ENCODE measurements around the gene CDC42BPG. TPM values are rescaled to one million over a fixed set of nuclear protein-coding genes. Genes with fewer than 3 reads are reported as not detected.

The CDC42BPG gene
- total and polyA plus RNA-seq, 3 donors from 2014 or later = 5.3 to 9.2 (median 7.6) TPM

DNA sequence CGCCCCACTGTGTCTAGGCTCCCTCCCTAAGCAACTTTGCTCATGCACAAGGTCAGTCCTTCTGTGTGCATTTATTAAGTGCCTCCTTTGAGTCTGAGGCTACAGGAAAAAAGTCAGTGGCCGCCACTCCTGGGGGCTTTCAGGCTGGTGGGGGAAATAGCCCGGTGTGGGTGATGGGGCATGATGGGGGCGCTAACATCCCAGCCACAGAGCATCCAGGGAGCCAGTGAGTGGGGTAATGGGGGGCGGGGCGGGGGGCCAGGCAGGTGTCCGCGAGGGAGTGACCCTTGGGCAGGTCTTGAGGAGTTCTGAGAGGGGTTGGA is 43.9 kb upstream of the CDC42BPG start:
- DNase-seq = no peak
- Histone ChIP-seq H3K27me3 (no peaks in the 10 kb centered on the region), H3K27ac (no peak overlapping the region), H3K4me3 (peak overlapping the region in 1 of 2 donors; percentile 40), H3K4me1 (peaks cover 8% of the 10 kb centered on the region), H3K9me3 (no peaks in the 10 kb centered on the region), H3K36me3 (ENCODE audit: low read depth, missing control alignments) (no peaks in the 10 kb centered on the region)
- 50 to 55% methylated on average over 8 of the region's 8 CpGs for WGBS, 2 donors
- intact Hi-C loops (cut with DNase I; ENCODE audit: low total_unique reads) = no loop called here
- TF ChIP-seq, protein P1, sequence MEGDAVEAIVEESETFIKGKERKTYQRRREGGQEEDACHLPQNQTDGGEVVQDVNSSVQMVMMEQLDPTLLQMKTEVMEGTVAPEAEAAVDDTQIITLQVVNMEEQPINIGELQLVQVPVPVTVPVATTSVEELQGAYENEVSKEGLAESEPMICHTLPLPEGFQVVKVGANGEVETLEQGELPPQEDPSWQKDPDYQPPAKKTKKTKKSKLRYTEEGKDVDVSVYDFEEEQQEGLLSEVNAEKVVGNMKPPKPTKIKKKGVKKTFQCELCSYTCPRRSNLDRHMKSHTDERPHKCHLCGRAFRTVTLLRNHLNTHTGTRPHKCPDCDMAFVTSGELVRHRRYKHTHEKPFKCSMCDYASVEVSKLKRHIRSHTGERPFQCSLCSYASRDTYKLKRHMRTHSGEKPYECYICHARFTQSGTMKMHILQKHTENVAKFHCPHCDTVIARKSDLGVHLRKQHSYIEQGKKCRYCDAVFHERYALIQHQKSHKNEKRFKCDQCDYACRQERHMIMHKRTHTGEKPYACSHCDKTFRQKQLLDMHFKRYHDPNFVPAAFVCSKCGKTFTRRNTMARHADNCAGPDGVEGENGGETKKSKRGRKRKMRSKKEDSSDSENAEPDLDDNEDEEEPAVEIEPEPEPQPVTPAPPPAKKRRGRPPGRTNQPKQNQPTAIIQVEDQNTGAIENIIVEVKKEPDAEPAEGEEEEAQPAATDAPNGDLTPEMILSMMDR (IDR thresholded peaks at IDR 0.05) = no peak
- TF ChIP-seq POLR2A (IDR thresholded peaks at IDR 0.05) = no peak

DNA sequence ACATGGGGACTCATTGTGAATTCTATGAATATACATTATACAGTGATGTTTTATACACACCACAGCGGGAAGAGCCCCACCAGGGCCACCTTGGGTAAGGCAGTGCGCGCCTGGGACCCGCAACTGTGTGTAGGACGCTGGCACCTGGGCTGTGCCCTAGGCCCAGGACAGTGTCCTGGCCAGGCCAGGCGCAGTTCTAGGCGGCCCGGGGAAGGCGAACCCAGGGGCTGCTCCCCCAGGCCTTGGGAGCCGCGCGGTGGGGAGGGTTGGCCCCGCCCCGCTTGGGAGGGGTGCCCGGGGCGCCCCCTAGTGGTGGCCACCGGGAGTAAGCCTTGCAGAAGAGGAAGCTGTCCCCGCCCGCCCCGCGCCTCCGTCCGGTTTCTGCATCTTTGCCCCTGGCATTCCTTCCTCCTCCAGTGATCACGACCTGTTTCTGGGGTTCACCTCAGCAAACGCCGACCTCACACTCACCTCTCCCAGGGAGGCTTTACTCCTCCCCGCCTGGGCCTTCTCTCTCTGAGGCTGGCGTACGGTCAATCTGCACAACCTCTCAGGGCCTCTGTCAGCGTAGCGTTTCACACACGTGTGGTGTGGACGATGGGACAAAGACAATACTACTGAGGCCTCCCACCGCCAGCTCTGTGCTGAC is 43.4 kb upstream of the CDC42BPG start:
- DNase-seq = peak; percentile 87
- intact Hi-C loops (cut with DNase I; ENCODE audit: low total_unique reads) = no loop called here
- H3K27me3 ChIP-seq = no peaks in the 10 kb centered on the region
- TF ChIP-seq, protein P1 (IDR thresholded peaks at IDR 0.05) = peak; percentile 96 to 97 (median 96)
- TF ChIP-seq POLR2A (IDR thresholded peaks at IDR 0.05) = no peak
- H3K36me3 ChIP-seq (ENCODE audit: low read depth, missing control alignments) = no peaks in the 10 kb centered on the region
- peak overlapping the region in 1 of 2 donors; percentile 55 for H3K27ac ChIP-seq
- H3K4me3 ChIP-seq = peak overlapping the region in 1 of 2 donors; percentile 40
- WGBS, 2 donors = 9% methylated on average over 8 to 32 of the region's 34 CpGs
- no peaks in the 10 kb centered on the region for H3K9me3 ChIP-seq
- peaks cover 8% of the 10 kb centered on the region for H3K4me1 ChIP-seq

DNA sequence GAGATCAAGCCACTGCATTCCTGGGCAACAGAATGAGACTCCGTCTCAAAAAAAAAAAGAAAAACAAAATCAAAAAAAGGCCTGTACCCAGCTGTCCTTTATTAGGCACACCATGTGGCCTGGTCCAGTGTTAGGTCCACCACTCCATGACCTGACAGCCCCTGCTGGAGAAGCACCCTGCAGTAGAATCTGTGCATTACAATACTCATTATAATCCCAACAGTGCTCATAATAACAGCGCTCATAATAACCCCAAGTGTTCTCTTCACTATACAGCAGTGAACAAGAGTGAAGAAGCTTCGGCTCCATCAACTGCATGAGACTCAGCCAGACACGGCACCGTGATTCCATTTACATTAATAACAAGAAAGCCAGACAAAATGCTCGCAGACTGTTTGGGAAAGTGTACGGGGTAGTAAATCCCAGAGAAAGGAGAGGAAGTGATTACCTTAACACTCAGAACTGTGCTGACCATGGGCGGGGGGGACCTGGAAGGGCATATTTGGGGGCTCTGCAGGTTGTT is 42.8 kb upstream of the CDC42BPG start:
- DNase-seq = no peak
- WGBS, 2 donors = 54 to 65% methylated on average over 8 of the region's 8 CpGs
- peaks cover 8% of the 10 kb centered on the region for H3K4me1 ChIP-seq
- H3K4me3 ChIP-seq = peak overlapping the region in 1 of 2 donors; percentile 40
- intact Hi-C loops (cut with DNase I; ENCODE audit: low total_unique reads) = no loop called here
- no peaks in the 10 kb centered on the region for H3K9me3 ChIP-seq
- peak overlapping the region in 1 of 2 donors; percentile 55 for H3K27ac ChIP-seq
- H3K27me3 ChIP-seq = no peaks in the 10 kb centered on the region
- TF ChIP-seq, protein P1 (IDR thresholded peaks at IDR 0.05) = no peak
- no peak for TF ChIP-seq POLR2A (IDR thresholded peaks at IDR 0.05)
- H3K36me3 ChIP-seq (ENCODE audit: low read depth, missing control alignments) = no peaks in the 10 kb centered on the region

DNA sequence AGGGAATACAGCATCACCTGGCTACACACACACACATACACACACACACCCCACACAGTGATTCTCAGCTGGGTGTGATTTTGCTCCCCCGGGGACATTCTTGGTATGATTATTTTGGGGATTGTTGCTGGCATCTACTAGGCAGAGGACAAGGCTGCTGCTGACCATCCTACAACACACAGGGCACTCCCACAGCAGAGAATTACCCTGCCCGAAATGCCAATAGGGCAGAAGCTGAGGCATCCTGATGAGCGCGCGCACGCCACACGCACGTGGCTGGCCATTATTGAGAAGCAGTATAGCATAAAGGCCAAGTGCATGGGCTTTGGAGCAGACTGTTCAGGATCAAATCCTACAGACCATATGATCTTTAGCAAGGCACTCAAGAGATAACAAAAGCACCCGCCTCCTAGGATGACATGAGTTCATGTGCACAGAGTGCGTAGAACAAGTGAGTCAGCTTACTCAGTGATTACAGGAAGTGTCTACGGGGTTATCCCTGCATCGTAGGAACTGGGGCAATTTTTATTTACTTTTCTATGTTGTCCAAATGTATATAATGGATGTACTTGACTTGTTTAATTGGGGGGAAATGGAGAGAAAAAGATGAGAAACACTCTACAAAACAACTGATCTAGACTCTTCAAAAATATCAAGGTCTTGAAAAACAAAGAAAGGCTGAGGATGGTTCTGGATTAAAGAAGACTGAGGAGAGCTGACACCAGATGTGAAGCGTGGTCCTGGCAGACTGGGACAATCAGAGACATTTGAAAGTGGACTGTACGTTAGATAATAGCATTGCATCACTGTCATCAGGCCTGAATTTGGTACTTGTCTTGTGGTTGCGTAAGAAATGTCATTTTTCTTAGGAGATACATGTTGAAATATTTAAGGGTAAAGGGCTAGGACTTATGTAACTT is 41.2 kb upstream of the CDC42BPG start:
- no peaks in the 10 kb centered on the region for H3K36me3 ChIP-seq (ENCODE audit: low read depth, missing control alignments)
- H3K4me3 ChIP-seq = no peak overlapping the region
- 87 to 91% methylated on average over 15 of the region's 15 CpGs for WGBS, 2 donors
- H3K27ac ChIP-seq = no peak overlapping the region
- TF ChIP-seq, protein P1 (IDR thresholded peaks at IDR 0.05) = no peak
- TF ChIP-seq POLR2A (IDR thresholded peaks at IDR 0.05) = no peak
- peaks cover 12% of the 10 kb centered on the region for H3K4me1 ChIP-seq
- H3K9me3 ChIP-seq = no peaks in the 10 kb centered on the region
- DNase-seq = no peak
- no peaks in the 10 kb centered on the region for H3K27me3 ChIP-seq
- intact Hi-C loops (cut with DNase I; ENCODE audit: low total_unique reads) = no loop called here
